B cell (primary cell): ENCODE measurements around the gene TMOD2. TPM values are rescaled to one million over a fixed set of nuclear protein-coding genes. Genes with fewer than 3 reads are reported as not detected.

Source experiments
- ATAC-seq: fragments of 200-7000 bp; cut with Tn5 transposase; one replicate; pipeline ENCODE4 v1.10.0; 2021; ENCODE audit warnings: low read depth, mild to moderate bottlenecking, moderate number of reproducible peaks, moderate library complexity
- CTCF ChIA-PET: fragments of 350-600 bp; sonication (Branson Sonifier 250); formaldehyde crosslinking; loops from one replicate; lab custom pipeline; 2021; ENCODE audit warnings: antibody characterized with exemption, inconsistent platforms; lab: Charles Lee
- POLR2A ChIA-PET: fragments of 350-600 bp; sonication (Branson Sonifier 250); formaldehyde crosslinking; loops from one replicate; lab custom pipeline; 2021; ENCODE audit warnings: antibody characterized with exemption; lab: Charles Lee
- DNase-seq: peaks from one replicate; pipeline ENCODE4 v3.0.0; 2013
- H2AFZ ChIP-seq: 2 replicates; pipeline ENCODE4 v1.6.1; 2012; ENCODE audit warnings: mild to moderate bottlenecking, low read depth, low read length; ENCODE audit not compliant: insufficient read depth, poor library complexity, severe bottlenecking
- H3K27ac ChIP-seq, 2 donors: 1 replicate in 1 of 2; 2 replicates in 1 of 2; pipeline ENCODE4 v1.5.1; 2012 to 2013; ENCODE audit warnings: low read length in 2 of 2, mild to moderate bottlenecking in 2 of 2, moderate library complexity in 1 of 2
- H3K27me3 ChIP-seq, 4 experiments: fragments of 200-600 bp in 1 of 4; sonication (generic) in 1 of 4; replicated peaks in 1 of 4; 1 replicate in 2 of 4; 2 replicates in 2 of 4; pipeline versions ENCODE4 v1.6.1 to v1.7.0; 2013 to 2016; ENCODE audit warnings: low read length in 3 of 4, mild to moderate bottlenecking in 2 of 4, mixed read lengths in 1 of 4, moderate library complexity in 1 of 4; ENCODE audit not compliant: insufficient read depth in 4 of 4, control insufficient read depth in 3 of 4; ENCODE audit errors: control extremely low read depth in 1 of 4
- H3K36me3 ChIP-seq, 2 experiments: replicated peaks in 1 of 2; 1 replicate in 1 of 2; 2 replicates in 1 of 2; pipeline versions ENCODE4 v1.6.1 to v1.7.1; 2013; ENCODE audit warnings: low read length in 1 of 2; ENCODE audit not compliant: insufficient read depth in 2 of 2, control insufficient read depth in 1 of 2; ENCODE audit errors: control extremely low read depth in 1 of 2, extremely low read depth in 1 of 2
- H3K4me1 ChIP-seq, 2 donors: fragments of 200-600 bp in 1 of 2; sonication (generic) in 1 of 2; 1 replicate in 1 of 2; 2 replicates in 1 of 2; pipeline versions ENCODE4 v1.5.1 to v1.6.1; 2013 to 2017; ENCODE audit warnings: low read length in 2 of 2; ENCODE audit not compliant: control insufficient read depth in 2 of 2, insufficient read depth in 2 of 2
- H3K4me2 ChIP-seq: replicated peaks from 2 replicates; pipeline ENCODE3; 2012; ENCODE audit warnings: mild to moderate bottlenecking, low read depth, low read length; ENCODE audit not compliant: poor library complexity, severe bottlenecking
- H3K4me3 ChIP-seq, 5 experiments: fragments of 200-600 bp in 1 of 5; sonication (generic) in 1 of 5; 1 replicate in 3 of 5; 2 replicates in 2 of 5; pipeline versions ENCODE4 v1.5.1 to v1.7.0; 2011 to 2016; ENCODE audit warnings: low read length in 4 of 5, mild to moderate bottlenecking in 4 of 5, low read depth in 2 of 5, control low read depth in 1 of 5, moderate library complexity in 1 of 5; ENCODE audit not compliant: insufficient read depth in 1 of 5; ENCODE audit errors: control extremely low read depth in 1 of 5, extremely low read depth in 1 of 5
- H3K79me2 ChIP-seq: fragments of 200-600 bp; sonication (generic); one replicate; pipeline ENCODE4 v1.6.0; 2016; ENCODE audit warnings: low read length; ENCODE audit not compliant: control insufficient read depth, insufficient read depth
- H3K9ac ChIP-seq: fragments of 200-600 bp; sonication (generic); 2 replicates; pipeline ENCODE4 v1.6.1; 2017; ENCODE audit warnings: mild to moderate bottlenecking, low read length, moderate library complexity
- H3K9me3 ChIP-seq, 3 donors: one replicate each; pipeline versions ENCODE4 v1.6.1 to v1.7.1; 2013; ENCODE audit warnings: low read length in 2 of 3; ENCODE audit not compliant: control insufficient read depth in 2 of 3, insufficient read depth in 1 of 3; ENCODE audit errors: control extremely low read depth in 1 of 3
- H4K20me1 ChIP-seq: 2 replicates; pipeline ENCODE4 v1.6.0; 2012; ENCODE audit warnings: mild to moderate bottlenecking, low read length; ENCODE audit not compliant: insufficient read depth, control insufficient read depth, poor library complexity, severe bottlenecking
- H3K27ac Mint-ChIP-seq: one replicate; pipeline ENCODE4 v1.8.0; 2021; ENCODE audit warnings: mixed read lengths
- H3K27me3 Mint-ChIP-seq: one replicate; pipeline ENCODE4 v1.8.0; 2021; ENCODE audit warnings: mixed read lengths
- H3K4me1 Mint-ChIP-seq: one replicate; pipeline ENCODE4 v1.8.0; 2021; ENCODE audit warnings: mixed read lengths
- H3K4me3 Mint-ChIP-seq: one replicate; pipeline ENCODE4 v1.8.0; 2021; ENCODE audit warnings: mixed read lengths
- H3K9me3 Mint-ChIP-seq: one replicate; pipeline ENCODE4 v1.8.0; 2022; ENCODE audit warnings: mixed read lengths; ENCODE audit not compliant: insufficient read depth
- EZH2 ChIP-seq: IDR thresholded peaks from 2 replicates; pipeline ENCODE4 v1.6.1; 2012; ENCODE audit warnings: borderline replicate concordance, low read depth, mild to moderate bottlenecking, moderate library complexity, low read length; ENCODE audit not compliant: insufficient read depth, poor library complexity, severe bottlenecking
- WGBS: methylation state at CpG from one replicate; pipeline ENCODE4 v1.1.5; 2013; ENCODE audit warnings: missing lambda C conversion rate; ENCODE audit not compliant: insufficient coverage; 5-methylcytosine and 5-hydroxymethylcytosine counted together
- intact Hi-C: fragments of 100-400 bp; cut with micrococcal nuclease; formaldehyde crosslinking; loops from one replicate; pipeline ENCODE4 v1.10.0; 2022
- polyA plus RNA-seq: library from polyadenylated mRNA; depleted of rRNA; stranded (reverse); fragments of >200 nt; gene quantifications from 2 replicates; pipeline ENCODE4 v1.2.3, GENCODE V29; 2012
- total RNA-seq, 2 donors: library from RNA; stranded (reverse); fragments of 120-200 nt in 1 of 2; gene quantifications; 1 replicate in 1 of 2; 2 replicates in 1 of 2; pipeline versions ENCODE4 v1.2.3 to v1.2.4, GENCODE V29; 2013 to 2022
- TF ChIP-seq, protein P1 (sequence below): fragments of 200-600 bp; IDR thresholded peaks from one replicate; pipeline ENCODE4 v1.8.0; 2022; ENCODE audit warnings: antibody characterized with exemption, mild to moderate bottlenecking

TMOD2 gene
- total and polyA plus RNA-seq, 2 donors (not counting 1 experiment from before 2014, with no cell fraction given) = 5.7 to 25.9 TPM

DNA sequence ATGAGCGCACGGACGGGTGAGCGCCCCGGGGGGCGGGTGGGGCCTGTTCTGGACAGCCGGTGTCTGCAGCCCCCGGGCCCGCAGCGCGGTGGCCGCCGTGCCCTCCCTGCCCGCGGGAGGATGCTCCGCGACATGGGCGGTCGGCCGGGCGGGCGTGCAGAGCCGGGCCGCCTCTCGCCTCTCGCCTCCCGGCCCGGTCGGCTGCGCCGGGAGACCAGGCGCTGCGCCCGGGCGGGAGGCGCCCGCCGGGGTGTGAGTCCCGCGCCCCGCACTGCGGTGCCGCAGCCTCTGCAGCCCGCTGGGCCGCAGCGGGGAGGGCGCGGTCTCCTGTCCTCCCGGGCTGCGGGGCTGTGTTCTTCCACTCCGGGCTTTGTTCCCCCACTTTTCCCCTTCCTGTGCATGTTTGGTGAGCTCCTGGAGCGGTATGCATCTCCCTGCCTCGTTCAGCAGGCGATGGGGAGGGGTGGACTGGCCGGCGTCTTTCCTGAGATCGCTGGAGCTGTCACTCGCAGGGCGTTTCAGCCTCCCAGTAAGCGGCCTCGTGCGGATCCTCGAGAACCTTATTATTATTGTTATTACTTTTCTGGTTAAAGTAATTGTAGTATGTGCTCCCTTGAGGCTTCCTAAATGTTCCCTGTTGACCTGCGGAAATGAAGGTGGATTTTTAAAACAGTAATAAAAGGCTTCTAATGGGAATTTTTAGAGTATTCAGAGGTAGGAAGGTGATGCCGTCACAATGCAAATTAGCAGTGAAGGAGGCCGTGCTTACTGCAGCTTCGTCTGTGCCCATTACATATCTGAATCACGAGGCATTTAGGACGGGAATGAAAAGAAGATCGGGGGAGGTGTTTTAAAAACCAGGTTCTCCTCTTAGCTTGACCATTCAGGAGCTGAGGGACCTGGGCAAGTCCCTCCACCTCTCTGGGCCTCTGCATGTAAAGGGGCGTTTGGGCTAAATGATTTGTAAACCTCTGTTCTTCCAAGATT, 593 bp downstream of the TMOD2 start:
- Mint-ChIP-seq H3K27ac (peak overlapping the region; percentile 84), H3K4me1 (peaks cover 43% of the 10 kb centered on the region), H3K27me3 (no peaks in the 10 kb centered on the region), H3K9me3 (no peaks in the 10 kb centered on the region), H3K4me3 (peak overlapping the region; percentile 95)
- H4K20me1 ChIP-seq = peaks cover 9% of the 10 kb centered on the region
- no peaks in the 10 kb centered on the region for H3K9me3 ChIP-seq
- H3K79me2 ChIP-seq = peaks cover 47% of the 10 kb centered on the region
- TF ChIP-seq EZH2 = no peak
- TF ChIP-seq, protein P1, sequence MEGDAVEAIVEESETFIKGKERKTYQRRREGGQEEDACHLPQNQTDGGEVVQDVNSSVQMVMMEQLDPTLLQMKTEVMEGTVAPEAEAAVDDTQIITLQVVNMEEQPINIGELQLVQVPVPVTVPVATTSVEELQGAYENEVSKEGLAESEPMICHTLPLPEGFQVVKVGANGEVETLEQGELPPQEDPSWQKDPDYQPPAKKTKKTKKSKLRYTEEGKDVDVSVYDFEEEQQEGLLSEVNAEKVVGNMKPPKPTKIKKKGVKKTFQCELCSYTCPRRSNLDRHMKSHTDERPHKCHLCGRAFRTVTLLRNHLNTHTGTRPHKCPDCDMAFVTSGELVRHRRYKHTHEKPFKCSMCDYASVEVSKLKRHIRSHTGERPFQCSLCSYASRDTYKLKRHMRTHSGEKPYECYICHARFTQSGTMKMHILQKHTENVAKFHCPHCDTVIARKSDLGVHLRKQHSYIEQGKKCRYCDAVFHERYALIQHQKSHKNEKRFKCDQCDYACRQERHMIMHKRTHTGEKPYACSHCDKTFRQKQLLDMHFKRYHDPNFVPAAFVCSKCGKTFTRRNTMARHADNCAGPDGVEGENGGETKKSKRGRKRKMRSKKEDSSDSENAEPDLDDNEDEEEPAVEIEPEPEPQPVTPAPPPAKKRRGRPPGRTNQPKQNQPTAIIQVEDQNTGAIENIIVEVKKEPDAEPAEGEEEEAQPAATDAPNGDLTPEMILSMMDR = no peak
- no peaks in the 10 kb centered on the region for H3K36me3 ChIP-seq
- H3K4me3 ChIP-seq = peak overlapping the region; percentile 32 to 72 (median 63)
- 4% methylated on average over 58 of the region's 71 CpGs for WGBS
- H3K4me2 ChIP-seq = peak overlapping the region; percentile 95
- ChIA-PET POLR2A (interaction anchor here (0.5 to 2.8 kb wide), 2 partner anchors 15 to 928 kb away, joined by 9 to 16 read pairs; partner anchors contain the start of gene LYSMD2), CTCF (interaction anchor here (0.6 to 2.8 kb wide), 6 partner anchors 15 to 102 kb away, joined by 3 to 24 read pairs (median 12); partner anchors contain the start of gene LYSMD2)
- H3K27ac ChIP-seq = peak overlapping the region in 1 of 2 donors; percentile 31
- H2AFZ ChIP-seq = peak overlapping the region; percentile 87
- H3K4me1 ChIP-seq = peaks cover 14 to 24% of the 10 kb centered on the region in 2 donors
- H3K9ac ChIP-seq = peak overlapping the region; percentile 72
- DNase-seq = peak; percentile 46
- H3K27me3 ChIP-seq = no peaks in the 10 kb centered on the region
- intact Hi-C loops = loop anchor here (1.0 kb wide), 2 partner anchors 16 to 20 kb away; no protein-coding TSS in a partner anchor
- ATAC-seq = peak; percentile 42
